Left colon (tissue), 2 donors: ENCODE results near the gene C11orf98. TPM values are rescaled to one million over a fixed set of nuclear protein-coding genes. Genes with fewer than 3 reads are reported as not detected.
"Not testable (repeated sequence)": the region's sequence is repeated elsewhere in the genome, so short reads cannot be mapped to it uniquely, and the experiment has no call there.

Source experiments
- ATAC-seq: fragments of 200-7000 bp; cut with Tn5 transposase; one replicate; pipeline ENCODE4 v1.9.1; 2020; ENCODE audit warnings: mild to moderate bottlenecking, moderate library complexity
- DNase-seq, 2 donors: peaks; one replicate each; pipeline ENCODE4 v3.0.0-alpha.2; 2020
- intact Hi-C, 2 donors: fragments of 100-400 bp; cut with DNase I in 1 of 2; cut with micrococcal nuclease in 1 of 2; formaldehyde crosslinking; loops; one replicate each; pipeline versions ENCODE4 v1.11.2 to v1.14.0; 2022; cut with DNase I, micrococcal nuclease
- total RNA-seq, 2 donors: library from RNA; stranded (reverse); fragmentation: NEBNext Ultra II Directional; extraction: Animal tissue kit (Norgen Biotek cat#: 25700); gene quantifications; one replicate each; pipeline ENCODE4 v1.2.1, GENCODE V29; 2021
- donor health status: DM: no; HTN: no; CAD: no.
- donor health status: DM: yes; HTN: yes; CAD: no.

The C11orf98 gene
- total RNA-seq, 2 donors from 2014 or later: 53.9 to 65.0 TPM

DNA sequence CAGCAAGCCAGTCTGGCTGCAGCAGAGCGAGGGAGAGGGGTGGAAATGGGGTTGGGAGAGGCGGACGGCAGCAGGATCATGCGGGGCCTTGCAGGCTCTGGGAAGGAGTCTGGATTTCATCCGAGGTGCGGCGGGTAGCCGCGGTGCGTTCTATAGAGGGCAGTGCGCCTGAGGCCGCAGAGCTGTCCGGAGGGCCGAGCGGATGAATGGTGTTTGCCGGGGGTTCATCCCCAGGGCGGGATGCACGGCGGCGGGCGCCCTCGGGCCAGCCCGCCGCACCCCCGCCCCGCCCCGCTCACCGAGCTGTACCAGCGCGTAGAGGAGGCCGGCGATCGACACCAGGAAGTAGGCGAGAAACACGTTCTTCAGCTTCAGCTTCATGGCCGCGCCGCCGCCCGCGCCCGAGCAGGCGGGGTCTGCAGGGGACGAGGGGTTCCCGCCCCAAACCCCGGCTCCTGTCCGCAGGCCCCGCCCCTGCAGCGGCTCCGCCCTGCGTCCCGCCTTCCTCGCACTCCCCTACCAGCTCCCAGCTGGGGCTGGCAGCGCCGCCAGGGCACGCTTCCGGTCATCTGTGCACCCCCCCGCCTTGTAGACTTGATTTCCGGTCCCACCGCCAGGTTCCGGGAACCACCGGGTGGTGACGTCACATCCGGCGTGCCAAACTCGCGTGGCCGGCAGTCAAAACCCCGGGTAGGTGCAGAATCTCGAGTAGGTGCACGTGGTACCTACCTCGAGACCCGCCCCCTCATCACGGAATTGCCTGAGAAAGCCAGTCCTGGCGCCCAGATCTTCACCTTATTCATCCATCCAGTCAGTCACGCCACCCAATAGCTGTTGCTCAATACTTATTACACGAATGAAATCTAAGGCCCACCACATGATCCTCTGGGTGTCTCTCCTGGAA is 43.2 kb downstream of the C11orf98 start, which contains the start of gene B3GAT3:
B3GAT3 (minus strand) TSS at position 420 of the 904 bp plus-strand sequence; CDS start at position 381, 39 bp downstream.
- intact Hi-C loops: no loop called here
- ATAC-seq (peak; percentile 95), DNase-seq (peak; percentile 98 to 99)

DNA sequence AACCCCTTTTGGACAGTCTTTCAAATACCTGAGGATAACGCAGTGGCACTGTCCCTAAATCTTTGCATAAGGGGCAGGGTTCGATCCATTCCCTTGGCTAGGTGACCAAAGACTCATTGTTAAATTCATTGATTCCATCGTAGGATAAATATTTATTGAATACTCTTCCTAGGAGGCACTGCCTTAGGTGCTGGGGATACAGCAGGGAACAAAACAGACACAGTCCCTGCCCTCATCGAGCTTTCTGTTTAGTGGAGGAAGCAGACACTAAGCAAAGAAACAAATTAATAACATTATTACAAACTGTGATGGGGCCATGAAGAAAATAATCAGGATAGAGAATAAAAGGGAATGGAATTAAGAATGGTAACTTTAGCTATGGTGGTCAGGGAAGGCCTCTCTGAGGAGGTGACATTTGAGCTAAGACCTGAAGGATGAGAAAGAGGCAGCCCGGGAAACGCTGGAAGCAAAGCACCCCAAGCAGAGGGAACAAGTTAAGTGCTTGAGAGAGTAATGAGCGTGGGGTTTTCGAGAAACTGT is 43.9 kb downstream of the C11orf98 start:
- intact Hi-C loops: no loop called here
- DNase-seq: no peak
- ATAC-seq: no peak

DNA sequence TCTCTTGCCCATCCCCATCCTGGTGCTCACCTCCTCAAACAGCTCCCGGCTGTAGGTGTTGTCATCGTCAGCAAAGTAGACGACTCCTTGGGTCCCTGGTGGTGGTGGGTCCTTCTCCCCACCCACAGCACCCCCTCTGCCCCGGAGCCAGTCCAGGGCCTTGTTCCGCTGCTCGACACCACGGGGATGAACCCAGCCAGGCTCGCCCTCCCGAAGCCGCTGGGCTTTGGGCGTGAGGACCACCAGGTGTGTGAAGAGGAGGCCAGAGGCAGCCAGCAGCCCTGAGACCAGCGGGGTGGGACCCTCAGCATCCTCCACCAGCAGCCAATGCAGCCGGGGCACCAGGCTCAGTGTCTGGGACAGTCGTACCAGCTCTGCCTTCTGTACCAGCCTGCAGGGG is 48.1 kb downstream of the C11orf98 start:
- intact Hi-C loops: not testable (repeated sequence)

DNA sequence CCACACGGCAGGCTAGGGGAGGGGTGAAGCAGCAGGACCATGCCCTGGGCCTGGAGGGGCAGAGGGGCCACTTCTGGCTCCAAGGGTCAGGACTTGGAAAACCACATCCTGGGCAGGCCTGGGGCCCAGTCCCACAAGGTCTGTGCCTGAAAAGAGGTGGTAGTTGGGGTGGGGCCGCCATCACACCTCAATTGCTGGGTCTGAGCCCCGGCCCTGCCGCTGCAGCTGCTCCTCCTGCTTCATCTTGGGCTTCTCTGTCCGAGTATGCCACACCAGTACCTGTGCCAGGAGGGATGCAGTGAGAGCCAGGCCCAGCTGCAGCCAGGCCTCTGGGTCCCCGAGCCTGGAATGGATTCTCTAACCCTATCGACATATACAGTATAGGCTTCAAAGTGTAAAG is 49.5 kb downstream of the C11orf98 start:
- intact Hi-C loops: no loop called here

More for the DNA sequence above, 48.1 kb downstream of the C11orf98 start:
- not testable (repeated sequence) for DNase-seq, ATAC-seq

DNA sequence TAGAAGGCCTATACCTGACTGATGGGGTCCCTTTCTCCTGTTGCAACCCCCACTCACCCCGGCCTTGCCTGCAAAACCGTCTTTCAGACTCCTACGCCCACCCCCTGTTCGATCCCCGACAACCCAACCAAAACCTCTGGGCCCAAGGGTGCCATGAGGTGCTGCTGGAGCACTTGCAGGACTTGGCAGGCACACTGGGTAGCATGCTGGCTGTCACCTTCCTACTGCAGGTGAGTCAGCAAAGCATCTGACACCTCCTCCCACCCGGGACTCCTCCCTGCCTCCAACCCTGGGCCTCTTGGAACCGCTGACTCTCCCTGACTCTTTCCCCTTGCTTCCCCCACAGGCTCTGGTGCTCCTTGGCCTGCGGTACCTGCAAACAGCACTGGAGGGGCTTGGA is 50.7 kb downstream of the C11orf98 start:
- ATAC-seq (no peak), DNase-seq (no peak)
- intact Hi-C loops: no loop called here

More for the DNA sequence above, 49.5 kb downstream of the C11orf98 start:
- no peak for ATAC-seq
- DNase-seq: no peak

DNA sequence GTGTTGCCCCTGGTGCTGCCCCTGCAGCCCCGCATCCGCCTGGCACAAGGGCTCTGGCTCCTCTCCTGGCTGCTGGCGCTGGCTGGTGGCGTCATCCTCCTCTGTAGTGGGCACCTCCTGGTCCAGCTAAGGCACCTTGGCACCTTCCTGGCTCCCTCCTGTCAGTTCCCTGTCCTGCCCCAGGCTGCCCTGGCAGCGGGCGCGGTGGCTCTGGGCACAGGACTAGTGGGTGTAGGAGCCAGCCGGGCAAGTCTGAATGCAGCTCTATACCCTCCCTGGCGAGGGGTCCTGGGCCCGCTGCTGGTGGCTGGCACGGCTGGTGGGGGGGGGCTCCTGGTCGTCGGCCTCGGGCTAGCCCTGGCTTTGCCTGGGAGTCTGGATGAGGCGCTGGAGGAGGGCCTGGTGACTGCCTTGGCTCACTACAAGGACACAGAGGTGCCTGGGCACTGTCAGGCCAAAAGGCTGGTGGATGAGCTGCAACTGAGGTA is 51.7 kb downstream of the C11orf98 start:
- DNase-seq (peak in 1 of 2 donors; percentile 64), ATAC-seq (peak; percentile 6)
- intact Hi-C loops: no loop called here

Other genes starting within 250 kb of the C11orf98 start
- not detected for gene SCGB1A1, start 246.2 kb downstream of the C11orf98 start, total RNA-seq
- 100 to 1,000 TPM; 629 to 631 TPM for gene AHNAK, start 118.4 kb downstream of the C11orf98 start, total RNA-seq
- 1,000 to 10,000 TPM; 1,192 to 1,207 TPM for gene EEF1G, start 91.3 kb downstream of the C11orf98 start, total RNA-seq
- 10 to 100 TPM; 14.0 to 14.7 TPM for gene TUT1, start 73.7 kb downstream of the C11orf98 start, total RNA-seq
- gene MTA2, start 63.3 kb downstream of the C11orf98 start, total RNA-seq: 10 to 100 TPM; 84.5 to 96.6 TPM
- gene EML3, start 52.4 kb downstream of the C11orf98 start, total RNA-seq: 10 to 100 TPM; 45.4 to 57.9 TPM
- gene ROM1, start 52.0 kb downstream of the C11orf98 start, total RNA-seq: 1 to 10 TPM; 2.0 to 3.2 TPM
- gene B3GAT3, start 43.2 kb downstream of the C11orf98 start, total RNA-seq: 10 to 100 TPM; 27.0 to 28.8 TPM
- gene GANAB, start 18.6 kb downstream of the C11orf98 start, total RNA-seq: 100 to 1,000 TPM; 214 to 270 TPM
- gene INTS5, start 11.9 kb downstream of the C11orf98 start, total RNA-seq: 10 to 100 TPM; 16.6 to 17.1 TPM
- gene CSKMT, start 102 bp upstream of the C11orf98 start, total RNA-seq: 10 to 100 TPM; 14.0 to 15.1 TPM
- gene UQCC3, start 6.5 kb upstream of the C11orf98 start, total RNA-seq: 10 to 100 TPM; 13.2 to 13.3 TPM
- 10 to 100 TPM in 1 of 2 donors, 1 to 10 TPM in 1; 6.5 to 12.8 TPM for gene LBHD1, start 7.1 kb upstream of the C11orf98 start, total RNA-seq
- gene UBXN1, start 13.9 kb upstream of the C11orf98 start, total RNA-seq: 10 to 100 TPM; 66.9 to 88.9 TPM
- gene LRRN4CL, start 24.3 kb upstream of the C11orf98 start, total RNA-seq: 1 to 10 TPM; 2.2 to 3.6 TPM
- 10 to 100 TPM; 38.8 to 53.2 TPM for gene BSCL2, start 42.2 kb upstream of the C11orf98 start, total RNA-seq
- gene GNG3, start 42.5 kb upstream of the C11orf98 start, total RNA-seq: under 1 TPM in 1 of 2 donors, not detected in 1; 0.81 TPM
- gene HNRNPUL2, start 62.2 kb upstream of the C11orf98 start, total RNA-seq: 10 to 100 TPM; 47.5 to 54.2 TPM
- 10 to 100 TPM; 27.3 to 34.9 TPM for gene TTC9C, start 63.3 kb upstream of the C11orf98 start, total RNA-seq
- gene ZBTB3, start 89.0 kb upstream of the C11orf98 start, total RNA-seq: 10 to 100 TPM; 11.5 to 14.5 TPM
- 10 to 100 TPM; 39.9 to 42.1 TPM for gene POLR2G, start 96.4 kb upstream of the C11orf98 start, total RNA-seq
- 10 to 100 TPM; 16.9 to 18.3 TPM for gene TAF6L, start 106.2 kb upstream of the C11orf98 start, total RNA-seq
- gene TMEM179B, start 122.2 kb upstream of the C11orf98 start, total RNA-seq: 10 to 100 TPM; 50.9 to 58.2 TPM
- 10 to 100 TPM; 18.5 to 22.6 TPM for gene TMEM223, start 126.8 kb upstream of the C11orf98 start, total RNA-seq
- 10 to 100 TPM; 50.4 to 51.0 TPM for gene NXF1, start 140.2 kb upstream of the C11orf98 start, total RNA-seq
- gene STX5, start 166.8 kb upstream of the C11orf98 start, total RNA-seq: 10 to 100 TPM; 37.7 to 39.6 TPM
- not detected for gene TEX54, start 167.6 kb upstream of the C11orf98 start, total RNA-seq
- 10 to 100 TPM; 31.3 to 38.9 TPM for gene WDR74, start 174.4 kb upstream of the C11orf98 start, total RNA-seq
- 100 to 1,000 TPM in 1 of 2 donors, 10 to 100 TPM in 1; 98.8 to 107 TPM for gene SLC3A2, start 215.7 kb upstream of the C11orf98 start, total RNA-seq